Putamen (tissue), 1 donor: ENCODE data around the gene CDR2L.
"Not testable (repeated sequence)": the region's sequence is repeated elsewhere in the genome, so short reads cannot be mapped to it uniquely, and the experiment has no call there.

Experiments used
- DNase-seq: peaks from one replicate; pipeline ENCODE4 v3.0.0-alpha.2; 2016; ENCODE audit warnings: low spot score

CDR2L gene

DNA sequence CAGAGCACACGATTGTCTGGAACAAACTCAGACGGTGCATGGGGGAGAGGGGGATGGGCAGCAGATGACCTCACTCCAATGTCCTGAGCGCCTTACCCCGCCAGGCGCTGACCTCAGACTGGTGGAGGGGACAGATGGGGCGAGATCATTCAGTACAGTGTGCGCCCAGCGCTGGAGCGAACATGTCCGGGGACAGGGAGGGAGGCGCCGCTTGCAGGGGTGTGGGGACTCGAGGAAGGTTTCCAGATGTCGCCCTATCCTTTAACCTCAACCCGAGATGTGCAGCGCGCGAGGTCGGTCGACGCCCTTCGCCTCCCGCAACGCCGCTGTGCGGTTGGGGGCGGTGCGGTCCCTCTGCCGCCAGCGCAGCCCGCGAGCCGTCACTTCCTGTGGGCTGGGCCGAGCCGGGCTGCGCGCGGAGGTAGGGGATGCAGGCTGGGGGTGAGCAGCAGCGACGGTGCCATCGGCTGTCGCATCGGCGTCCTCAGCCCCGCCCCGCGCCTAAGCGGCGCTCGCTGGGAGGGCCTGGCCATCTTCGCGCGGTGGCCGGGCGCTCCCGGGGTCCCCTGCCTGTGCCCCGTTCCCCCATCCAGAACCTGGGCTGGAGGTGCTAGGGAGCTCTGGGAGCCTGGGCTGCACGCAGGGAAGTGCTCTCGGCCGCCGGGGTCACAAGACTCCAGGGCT is 5.3 kb upstream of the CDR2L start:
- peak; percentile 91 for DNase-seq

DNA sequence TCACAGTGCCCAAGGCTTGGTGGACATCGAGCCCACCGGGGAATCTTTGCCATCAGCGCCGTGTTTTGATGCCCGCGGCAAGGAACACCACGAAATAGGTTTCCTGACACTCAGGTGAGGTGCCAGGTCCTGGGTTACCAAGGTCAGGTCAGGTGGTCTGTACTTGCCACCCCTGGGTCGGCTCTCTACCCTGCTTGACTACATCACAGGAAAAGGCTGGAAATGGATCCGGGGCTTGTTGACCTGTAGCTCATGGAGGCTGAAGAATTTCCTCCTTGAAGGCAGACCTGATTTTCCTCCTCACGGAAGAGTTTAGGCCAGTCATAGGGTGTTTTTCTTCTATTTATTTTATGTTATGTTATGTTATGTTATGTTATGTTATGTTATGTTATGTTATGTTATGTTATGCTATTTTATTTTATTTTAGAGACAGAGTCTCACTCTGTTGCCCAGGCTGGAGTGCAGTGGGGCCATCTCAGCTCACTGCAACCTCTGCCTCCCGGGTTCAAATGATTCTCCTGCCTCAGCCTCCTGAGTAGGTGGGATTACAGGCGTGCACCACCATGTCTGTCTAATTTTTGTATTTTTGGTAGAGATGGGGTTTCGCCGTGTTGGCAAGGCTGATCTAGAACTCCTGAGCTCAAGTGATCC is 4.6 kb upstream of the CDR2L start:
- not testable (repeated sequence) for DNase-seq

DNA sequence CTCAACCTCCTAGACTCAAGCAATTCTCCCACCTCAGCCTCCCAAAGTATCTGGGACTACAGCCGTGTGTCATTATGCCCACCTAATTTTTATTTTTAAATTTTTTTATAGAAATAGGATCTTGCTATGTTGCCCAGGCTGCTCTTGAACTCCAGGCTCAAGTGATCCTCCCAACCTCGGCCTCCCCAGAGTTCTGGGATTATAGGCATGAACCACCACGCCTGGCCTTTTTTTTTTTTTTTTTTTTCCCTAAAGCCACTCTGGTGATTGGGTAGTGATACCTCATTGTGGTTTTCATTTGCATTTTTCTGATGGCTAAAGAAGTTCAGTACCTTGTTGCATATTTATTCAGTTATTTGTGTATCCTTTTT is 1.2 kb upstream of the CDR2L start:
- no peak for DNase-seq

DNA sequence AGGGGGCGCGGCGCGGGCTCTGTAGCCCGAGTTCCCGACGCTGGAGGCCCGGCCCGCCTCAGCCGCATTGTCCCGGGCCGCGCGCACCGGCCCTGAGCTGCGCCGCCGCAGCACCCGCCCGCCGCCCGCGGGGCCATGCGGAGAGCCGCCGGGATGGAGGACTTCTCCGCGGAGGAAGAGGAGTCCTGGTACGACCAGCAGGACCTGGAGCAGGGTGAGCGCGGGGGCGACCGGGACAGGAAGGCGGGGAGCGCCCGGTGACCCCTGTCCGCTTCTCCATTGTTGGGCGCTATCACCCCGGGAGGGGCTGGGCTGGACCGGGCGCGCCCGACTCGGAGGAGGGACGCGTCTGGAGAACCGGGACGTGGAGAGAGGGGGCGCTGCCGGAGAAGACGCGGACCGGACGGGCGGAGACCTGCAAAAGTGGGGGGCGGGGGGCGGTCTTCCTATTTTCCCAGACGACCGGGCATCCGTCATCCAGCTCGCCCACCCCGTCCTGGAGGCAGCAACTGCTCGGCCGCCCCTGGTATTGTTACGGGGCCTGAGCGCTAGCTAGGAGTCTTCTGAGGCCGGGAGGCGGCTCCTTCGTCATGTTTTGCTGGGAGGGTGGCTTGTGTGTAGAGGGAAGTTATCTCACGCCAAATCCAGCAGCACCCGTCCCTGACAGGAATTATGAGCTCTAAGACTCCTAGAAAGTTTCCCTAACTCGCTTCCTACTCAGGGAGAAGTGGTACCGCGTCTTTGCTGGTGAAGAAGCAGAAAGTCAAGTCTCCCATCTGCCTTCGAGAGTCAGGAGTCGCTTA is 678 bp downstream of the CDR2L start:
- peak; percentile 80 for DNase-seq

DNA sequence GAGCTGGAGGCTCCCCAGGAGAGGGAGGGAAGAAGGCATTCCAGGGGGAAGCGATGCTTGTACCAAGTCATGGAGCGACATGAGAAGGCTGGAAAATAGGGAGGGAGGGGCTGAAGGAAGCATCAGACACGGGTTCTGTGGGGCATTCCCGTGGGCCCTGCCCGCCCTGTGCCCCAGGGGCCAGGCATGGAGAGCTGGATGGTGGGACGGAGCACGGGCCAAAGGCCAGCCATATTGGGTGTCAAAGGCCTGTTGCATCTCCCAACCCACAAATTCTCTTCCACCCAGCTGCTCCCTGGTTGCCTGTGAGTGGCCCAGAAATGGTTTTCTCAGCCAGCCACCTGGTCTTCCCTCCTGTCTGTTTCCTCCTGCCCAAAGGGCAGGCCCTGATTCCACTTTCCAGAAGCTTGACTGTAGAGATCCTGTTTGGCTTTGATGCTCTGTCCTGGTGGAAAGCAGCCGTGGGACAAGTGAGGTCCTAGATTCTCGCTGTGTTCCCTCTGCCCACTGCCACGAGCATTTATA is 3.2 kb downstream of the CDR2L start:
- no peak for DNase-seq

DNA sequence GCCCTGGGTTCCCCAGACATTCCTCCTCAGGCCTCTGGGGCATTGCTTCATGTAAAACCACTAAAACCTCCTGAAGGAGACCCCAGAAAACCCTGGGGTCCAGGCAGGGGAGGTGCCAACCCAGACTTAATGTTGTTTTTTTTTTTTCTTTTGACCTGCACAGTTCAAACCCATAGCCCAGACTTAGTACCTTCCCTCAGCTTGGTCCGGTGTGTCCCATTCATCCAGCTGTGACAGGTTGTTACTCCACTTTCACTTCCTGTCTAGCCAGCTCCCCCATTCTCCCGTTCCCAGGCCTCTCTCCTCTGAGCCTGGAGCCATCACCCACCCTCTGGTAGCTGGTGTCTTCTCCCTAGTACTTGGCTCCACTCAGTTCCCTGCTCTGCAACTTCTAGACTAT is 4.8 kb downstream of the CDR2L start:
- no peak for DNase-seq

DNA sequence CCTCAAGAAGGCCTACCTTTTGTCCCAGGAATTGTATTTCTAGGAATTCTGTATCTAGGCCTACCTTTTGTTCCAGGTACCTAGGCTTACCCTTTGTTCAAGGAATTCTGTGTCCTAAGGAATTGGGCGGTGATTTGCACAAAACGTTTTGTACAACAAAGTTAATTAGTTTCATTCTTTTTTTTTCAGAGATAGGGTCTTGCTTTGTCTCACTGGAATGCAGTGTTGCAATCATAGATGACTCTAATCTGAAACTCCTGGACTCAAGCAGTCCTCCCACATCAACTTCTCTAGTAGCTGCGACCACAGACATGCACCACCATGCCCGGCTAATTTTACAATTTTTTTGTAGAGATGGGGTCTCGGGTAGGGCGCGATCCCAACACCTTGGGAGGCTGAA is 7.0 kb downstream of the CDR2L start:
- DNase-seq: no peak

DNA sequence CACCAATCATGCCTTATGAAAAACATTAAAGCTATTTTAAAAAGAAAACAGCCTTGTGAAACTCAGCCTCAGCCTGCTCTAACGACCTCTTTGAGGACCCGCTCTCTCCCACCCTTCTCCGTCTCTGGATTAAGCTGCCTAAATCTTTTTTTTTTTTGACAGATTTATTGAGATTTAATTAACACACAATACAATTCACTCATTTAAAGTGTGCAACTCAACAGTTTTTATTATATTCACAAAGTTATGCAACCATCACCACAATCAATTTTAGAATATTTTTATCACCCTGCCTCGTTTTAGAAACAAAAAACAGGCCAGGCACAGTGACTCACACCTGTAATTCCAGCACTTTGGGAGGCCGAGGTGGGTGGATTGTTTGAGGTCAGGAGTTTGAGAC is 8.4 kb downstream of the CDR2L start:
- DNase-seq: no peak

DNA sequence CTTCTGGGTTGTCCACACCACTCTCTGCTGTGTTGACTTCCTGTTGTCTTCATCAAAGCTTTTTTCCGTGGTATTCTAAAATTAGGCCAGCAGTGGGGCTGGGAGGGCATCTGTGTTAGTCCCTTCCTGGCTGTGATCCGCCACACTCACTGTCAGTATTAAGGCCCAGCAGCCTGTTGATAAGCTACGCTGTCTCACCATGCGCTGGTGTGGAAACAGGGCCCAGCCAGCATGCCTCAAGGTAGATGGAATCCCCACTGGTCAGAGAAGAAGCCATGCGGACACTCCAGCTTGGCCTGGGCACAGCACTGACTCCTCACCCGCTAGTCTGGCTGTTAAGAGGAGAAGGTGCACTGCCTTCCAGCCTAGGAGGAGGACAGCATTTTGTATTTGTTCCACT is 11.4 kb downstream of the CDR2L start:
- DNase-seq: no peak

DNA sequence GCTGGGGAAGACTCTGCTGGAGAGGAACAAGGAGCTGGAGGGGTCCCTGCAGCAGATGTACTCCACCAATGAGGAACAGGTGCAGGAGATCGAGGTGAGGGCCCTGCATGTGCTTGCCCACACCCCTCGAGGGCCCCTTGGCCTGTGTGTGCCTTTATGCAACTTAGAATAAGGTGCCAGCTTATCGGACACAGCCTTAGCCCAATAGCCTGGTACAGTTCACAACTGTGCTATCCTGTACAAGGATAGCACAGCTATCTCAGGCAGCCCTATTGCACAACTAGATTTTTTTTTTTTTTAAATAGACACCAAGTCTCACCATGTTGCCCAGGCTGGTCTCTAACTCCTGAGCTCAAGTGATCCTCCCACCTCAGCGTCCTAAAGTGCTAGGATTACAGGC is 12.1 kb downstream of the CDR2L start:
- DNase-seq: no peak

DNA sequence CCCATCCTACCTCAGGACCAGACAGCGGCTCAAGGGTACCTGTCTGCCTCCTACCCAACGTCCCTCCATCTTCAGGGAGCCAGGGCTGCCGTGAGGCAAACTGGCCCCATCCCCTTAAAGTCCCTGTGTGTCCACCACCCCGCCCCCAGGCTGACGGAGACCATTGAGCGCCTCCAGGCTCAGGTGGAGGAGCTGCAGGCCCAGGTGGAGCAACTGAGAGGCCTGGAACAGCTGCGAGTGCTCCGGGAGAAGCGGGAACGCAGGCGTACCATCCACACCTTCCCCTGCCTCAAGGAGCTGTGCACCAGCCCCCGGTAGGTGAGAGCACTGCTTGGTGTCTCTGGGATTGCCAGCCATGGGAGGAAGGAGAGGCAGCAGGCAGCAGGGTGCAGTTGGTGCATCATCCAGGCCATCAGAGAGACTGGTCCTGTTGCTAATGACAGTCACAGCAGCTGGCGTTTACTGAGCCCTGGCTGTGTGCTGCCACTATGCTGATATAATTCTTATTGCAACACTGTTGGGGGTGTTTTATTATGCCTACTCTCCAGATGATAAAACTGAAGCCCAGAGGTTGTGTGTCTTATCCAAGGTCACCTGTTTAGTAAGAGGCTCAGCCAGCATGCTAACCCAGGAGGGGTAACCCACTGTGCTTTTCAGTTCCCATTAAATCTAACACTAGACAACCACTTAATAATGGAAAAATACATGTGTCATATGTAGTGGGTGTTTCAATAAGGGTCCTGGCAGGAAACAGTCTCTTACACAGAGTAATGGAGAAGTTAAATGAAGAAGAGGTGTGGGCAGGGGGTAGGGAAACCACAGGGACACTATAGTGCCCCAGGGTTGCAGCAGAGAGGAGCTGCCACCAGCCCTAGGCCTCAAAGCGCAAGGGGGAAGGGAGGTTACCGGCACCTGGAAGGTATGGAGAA is 14.7 kb downstream of the CDR2L start:
- DNase-seq: no peak

DNA sequence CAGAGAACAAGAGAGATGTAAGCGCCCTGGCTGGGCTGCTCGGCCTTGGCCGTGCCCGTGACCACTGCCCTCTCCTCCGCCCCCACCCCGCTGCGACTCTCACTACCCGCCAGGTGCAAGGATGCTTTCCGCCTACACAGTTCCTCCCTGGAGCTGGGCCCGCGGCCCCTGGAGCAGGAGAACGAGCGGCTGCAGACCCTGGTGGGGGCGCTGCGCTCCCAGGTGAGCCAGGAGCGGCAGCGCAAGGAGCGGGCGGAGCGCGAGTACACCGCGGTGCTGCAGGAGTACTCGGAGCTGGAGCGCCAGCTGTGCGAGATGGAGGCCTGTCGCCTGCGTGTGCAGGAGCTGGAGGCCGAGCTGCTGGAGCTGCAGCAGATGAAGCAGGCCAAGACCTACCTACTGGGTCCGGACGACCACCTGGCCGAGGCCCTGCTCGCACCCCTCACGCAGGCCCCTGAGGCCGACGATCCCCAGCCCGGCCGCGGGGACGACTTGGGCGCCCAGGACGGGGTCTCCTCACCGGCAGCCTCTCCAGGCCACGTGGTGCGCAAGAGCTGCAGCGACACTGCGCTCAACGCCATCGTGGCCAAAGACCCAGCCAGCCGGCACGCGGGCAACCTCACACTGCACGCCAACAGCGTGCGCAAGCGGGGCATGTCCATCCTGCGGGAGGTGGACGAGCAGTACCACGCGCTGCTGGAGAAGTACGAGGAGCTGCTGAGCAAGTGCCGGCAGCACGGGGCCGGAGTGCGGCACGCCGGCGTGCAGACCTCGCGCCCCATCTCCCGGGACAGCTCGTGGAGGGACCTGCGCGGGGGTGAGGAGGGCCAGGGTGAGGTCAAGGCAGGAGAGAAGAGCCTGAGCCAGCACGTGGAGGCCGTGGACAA is 15.9 kb downstream of the CDR2L start:
- DNase-seq: no peak

DNA sequence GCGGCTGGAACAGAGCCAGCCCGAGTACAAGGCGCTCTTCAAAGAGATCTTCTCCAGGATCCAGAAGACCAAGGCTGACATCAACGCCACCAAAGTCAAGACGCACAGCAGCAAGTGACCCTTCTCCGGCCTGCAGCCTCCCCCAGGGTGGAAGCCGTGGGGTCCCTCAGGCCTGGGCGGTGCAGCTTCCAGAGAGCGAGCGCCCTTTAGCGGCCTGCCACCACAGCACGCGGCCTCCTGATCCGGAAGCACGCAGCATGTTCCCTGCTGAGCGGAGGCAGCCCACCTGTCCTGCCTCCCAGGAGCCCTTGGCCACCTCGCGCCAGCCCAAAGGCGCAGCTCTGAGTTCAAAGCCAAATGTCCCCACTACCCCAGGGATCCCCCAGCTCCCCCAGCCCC is 16.5 kb downstream of the CDR2L start:
- DNase-seq: no peak

DNA sequence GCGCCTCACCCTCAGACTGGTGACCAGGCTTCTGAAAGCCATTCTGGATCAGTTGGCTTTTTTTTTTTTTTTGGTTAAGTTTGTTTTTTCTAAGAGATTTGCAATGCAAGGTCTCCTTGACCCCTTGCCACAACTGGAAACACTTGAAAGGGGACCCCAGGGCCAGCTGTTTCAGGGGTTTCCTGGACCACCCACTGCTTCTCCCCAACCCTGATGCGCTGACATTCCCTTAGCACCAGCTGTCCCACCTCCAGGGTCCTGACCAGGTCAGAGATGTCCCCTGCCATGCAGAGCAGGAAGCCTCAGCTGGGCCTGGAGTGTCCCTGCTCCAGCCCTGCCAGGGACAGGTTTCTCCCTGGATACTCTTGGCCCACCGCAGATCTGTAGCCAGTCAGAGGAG is 16.9 kb downstream of the CDR2L start:
- no peak for DNase-seq

DNA sequence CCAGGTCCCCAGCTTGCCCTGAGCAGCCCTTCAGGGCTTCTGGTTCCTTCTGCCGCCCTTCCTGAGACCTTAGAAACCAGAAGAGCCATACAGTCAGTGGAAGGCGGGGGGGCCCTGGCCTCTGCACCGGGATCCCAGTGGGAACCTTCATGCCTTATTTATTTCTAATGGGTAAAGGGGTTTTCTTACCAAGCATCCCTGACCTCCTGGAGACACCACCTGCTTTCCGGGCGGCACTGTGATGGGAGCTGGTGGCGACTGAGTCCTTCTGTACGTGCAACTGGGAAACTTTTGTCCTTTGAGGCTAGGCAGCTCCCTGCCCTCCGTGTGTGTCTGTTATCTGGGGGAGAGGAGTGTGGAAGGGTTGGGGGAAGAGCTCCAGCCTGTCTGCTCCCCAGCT is 17.9 kb downstream of the CDR2L start:
- DNase-seq: no peak

DNA sequence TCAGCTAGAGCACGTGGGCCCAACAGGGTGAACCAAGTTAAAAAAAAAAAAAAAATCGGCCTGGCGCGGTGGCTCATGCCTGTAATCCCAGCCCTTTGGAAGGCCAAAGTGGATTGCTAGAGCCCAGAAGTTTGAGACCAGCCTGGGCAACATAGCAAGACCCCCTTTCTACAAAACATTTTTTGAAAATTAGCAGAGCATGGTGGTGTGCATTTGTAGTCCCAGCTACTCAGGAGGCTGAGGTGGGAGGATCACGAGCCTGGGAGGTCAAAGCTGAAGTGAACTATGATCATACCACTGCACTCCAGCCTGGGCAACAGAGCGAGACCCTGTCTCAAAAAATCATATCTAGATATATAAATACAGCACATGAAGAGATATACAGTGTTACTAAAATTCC is 18.7 kb downstream of the CDR2L start:
- not testable (repeated sequence) for DNase-seq

DNA sequence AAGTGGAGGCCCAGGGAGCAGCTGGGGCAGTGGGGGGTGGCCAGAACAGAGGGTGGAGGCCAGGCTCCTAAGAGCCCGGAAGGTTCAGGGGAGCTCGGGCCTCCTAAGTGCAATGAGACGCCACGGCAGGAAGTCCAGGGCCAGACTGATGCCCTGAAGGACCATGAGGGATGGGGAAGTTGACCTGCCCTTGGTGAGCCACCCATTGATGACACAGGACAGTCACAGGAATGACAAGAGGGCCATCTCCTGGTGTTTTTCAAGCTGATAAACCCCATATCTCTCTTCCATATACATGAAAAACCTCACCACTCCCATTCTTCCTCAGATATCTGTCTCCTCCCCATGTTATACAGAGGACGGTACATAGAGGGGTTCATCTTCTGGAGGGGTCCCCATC is 19.2 kb downstream of the CDR2L start:
- DNase-seq: no peak

DNA sequence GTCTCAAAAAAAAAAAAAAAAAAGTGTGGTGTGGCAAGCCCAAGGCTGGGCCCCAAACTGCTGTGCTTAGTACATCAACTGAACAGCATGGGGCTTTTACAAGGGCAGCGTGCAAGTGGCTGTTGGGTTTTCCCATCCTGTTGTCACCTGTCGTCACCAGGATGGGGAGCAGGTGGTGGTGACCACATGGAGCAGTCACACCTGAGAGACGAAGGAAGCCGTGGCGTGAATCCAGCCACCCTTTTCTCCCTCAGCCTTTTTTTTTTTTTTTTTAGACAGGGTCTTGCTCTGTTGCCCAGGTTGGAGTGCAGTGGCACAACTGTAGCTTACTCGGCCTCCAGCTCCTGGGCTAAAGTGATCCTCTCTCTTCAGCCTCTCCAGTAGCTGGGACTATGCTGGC is 20.9 kb downstream of the CDR2L start:
- no peak for DNase-seq

DNA sequence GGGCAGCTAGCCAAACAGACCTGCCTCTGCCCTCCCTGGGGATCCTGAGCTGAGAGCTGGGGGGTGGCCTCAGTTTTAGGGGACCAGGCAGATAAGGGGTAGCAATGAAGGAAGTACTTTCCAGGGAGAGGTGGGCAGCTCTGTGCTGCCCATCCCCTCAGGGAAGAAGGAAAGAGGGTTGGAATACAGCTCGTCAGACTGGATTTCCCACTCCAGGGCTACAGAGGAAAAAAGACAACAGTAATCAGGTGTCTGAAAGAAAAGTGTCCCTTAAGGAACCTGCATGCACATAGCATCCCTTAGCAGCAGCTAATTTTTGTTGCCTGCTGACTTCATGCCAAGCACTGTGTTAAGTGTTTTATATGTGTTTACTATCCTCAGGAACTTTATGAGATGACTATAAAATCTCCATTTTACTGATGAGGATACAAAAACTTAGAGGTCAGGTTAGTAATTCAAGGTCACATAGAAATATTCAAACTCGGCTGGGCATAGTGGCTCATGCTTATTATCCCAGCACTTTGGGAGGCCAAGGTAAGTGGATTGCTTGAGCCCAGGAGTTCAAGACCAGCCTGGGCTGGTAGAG is 21.8 kb downstream of the CDR2L start:
- DNase-seq: no peak

DNA sequence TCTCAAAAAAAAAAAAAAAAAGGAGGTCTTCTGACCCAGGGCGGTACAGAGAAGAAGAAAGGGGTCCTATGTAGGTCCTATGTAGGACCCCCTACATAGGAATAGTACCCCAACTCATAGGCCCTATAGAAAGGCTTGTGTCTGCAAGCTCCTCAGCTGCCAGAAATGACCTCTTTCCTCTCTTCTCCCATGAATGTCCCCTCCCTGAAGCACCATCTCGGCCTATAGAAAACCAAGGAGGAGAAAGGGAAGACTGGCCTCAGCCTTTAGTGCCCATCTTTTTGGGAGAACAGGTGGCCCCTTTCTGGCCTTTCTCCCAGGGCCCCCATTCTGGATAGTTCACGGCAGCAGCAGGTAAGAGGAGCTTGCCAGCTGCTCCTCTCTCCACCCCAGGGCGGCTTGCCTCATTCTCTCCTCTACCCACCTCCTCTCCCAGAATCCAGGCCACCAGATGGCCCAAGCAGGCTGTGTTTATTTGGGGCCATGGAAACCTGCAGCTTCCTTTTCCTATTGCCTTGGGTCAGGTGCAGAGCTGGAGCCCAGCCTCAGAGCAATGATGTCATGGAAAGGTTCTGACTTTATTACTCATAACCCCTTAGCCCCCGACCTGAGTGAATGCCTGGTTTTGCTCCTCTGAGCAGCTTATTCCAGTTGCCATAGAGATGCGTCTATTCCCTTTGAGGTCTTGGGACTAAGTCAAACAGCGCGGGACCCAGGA is 23.4 kb downstream of the CDR2L start:
- no peak for DNase-seq
